ENCODE measurements around the gene SBK1.
"Not testable (repeated sequence)": the region's sequence is repeated elsewhere in the genome, so short reads cannot be mapped to it uniquely, and the experiment has no call there.

Gene SBK1

GRCh38 chr16:28362600-28362999, 70.3 kb downstream of the SBK1 start:
- DNase-seq = not testable (repeated sequence)

- DNase-seq = not testable (repeated sequence)
Measured at GRCh38 chr16:28363408-28363807, 71.1 kb downstream of the SBK1 start, which contains the start of gene NPIPB6. TSS of gene NPIPB6 (minus strand) at chr16:28363508. CDS start at chr16:28362822, 686 bp downstream.

GRCh38 chr16:28364268-28365173, 72.2 kb downstream of the SBK1 start:
- not testable (repeated sequence) for DNase-seq

- DNase-seq = not testable (repeated sequence)
Measured at GRCh38 chr16:28367926-28368325, 75.6 kb downstream of the SBK1 start.
